Measurements from ENCODE around the gene ANTXR1. TPM values are rescaled to one million over a fixed set of nuclear protein-coding genes. Genes with fewer than 3 reads are reported as not detected.

Gene ANTXR1
- total and polyA plus RNA-seq, 2 of the 8 experiments (the other 6 are each of a cell fraction or from before 2014, with no cell fraction given), result 15.8 to 44.3 TPM

DNA sequence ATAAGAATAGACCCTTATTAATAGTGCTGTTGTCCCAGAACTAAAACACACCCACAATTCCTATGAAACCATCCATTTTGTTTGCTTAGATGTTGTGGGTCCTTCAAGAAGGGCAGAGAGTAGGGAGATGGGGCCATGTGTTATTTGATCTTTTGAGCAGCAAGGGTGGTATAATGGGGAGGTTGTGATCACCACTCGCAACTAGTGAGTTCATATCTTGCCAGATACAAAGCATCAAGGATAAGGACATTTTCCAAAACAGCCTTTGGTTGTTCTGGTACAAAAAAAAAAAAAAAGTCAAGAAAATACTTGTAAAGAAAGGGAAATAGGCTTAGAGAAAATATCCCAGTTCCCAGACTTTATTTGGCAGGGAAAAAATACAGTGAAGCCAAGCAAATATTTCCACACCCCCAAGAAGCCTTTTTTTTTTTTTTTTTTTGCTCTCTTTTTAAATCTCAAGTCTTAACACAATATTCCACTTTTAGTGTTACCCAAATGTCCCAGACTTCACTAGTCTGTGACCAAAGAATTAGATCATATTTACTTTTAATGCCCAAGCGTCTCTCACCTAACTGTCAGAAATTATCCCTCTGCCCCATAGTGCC lies 54.1 kb downstream of the ANTXR1 start:
- 93% methylated on average over 2 of the region's 2 CpGs; no CpG with 5 or more reads in 1 of the 2 experiments for WGBS, 2 experiments (ENCODE audit: extremely low coverage in 1 of 2, insufficient coverage in 1 of 2, insufficient read length in 1 of 2, insufficient replicate concordance in 2 of 2, low coverage in 1 of 2, low lambda C conversion rate in 2 of 2, missing lambda C conversion rate in 1 of 2)
- Histone ChIP-seq H2BK120ac (replicated peaks; ENCODE audit: low read depth, low read length) (no peak overlapping the region), H3K23me2 (ENCODE audit: low read depth, low read length) (no peaks in the 10 kb centered on the region), H3K36me3 (ENCODE audit: control insufficient read depth in 2 of 4, insufficient read depth in 4 of 4, low read length in 3 of 4) (no peaks in the 10 kb centered on the region; a peak in 2 of 8 replicates), H2AFZ (ENCODE audit: low read length) (no peak overlapping the region), H3K79me1 (ENCODE audit: low read depth, low read length) (no peaks in the 10 kb centered on the region; the same call in 1 of the 2 replicates), H3K4me2 (ENCODE audit: insufficient read depth in 1 of 2, low read depth in 2 of 2, low read length in 2 of 2) (no peak overlapping the region), H4K8ac (ENCODE audit: extremely low read depth, insufficient read depth, low read length) (no peak overlapping the region), H3K79me2 (ENCODE audit: control insufficient read depth in 1 of 2, insufficient read depth in 2 of 2, low read length in 2 of 2) (no peaks in the 10 kb centered on the region), H3K4me3 (ENCODE audit: extremely low read depth in 1 of 4, insufficient read depth in 2 of 4, low read depth in 3 of 4, low read length in 4 of 4) (no peak overlapping the region), H3K27ac (ENCODE audit: low read depth, low read length) (no peak overlapping the region), H3K14ac (ENCODE audit: insufficient read length) (no peak overlapping the region), H4K5ac (ENCODE audit: insufficient read length, low read depth, low read length) (no peak overlapping the region), H2BK20ac (ENCODE audit: low read length) (no peak overlapping the region), H2BK5ac (ENCODE audit: low read depth, low read length) (no peak overlapping the region), H4K91ac (replicated peaks; ENCODE audit: insufficient read length, low read length) (no peak overlapping the region), H3K27me3 (replicated peaks in 1 of 4; ENCODE audit: control insufficient read depth in 3 of 4, extremely low read depth in 1 of 4, insufficient read depth in 3 of 4, low read length in 3 of 4) (no peaks in the 10 kb centered on the region), H3K56ac (replicated peaks; ENCODE audit: insufficient read length, low read depth, low read length) (no peak overlapping the region), H3K18ac (ENCODE audit: extremely low read depth, low read length) (no peak overlapping the region), H2BK12ac (ENCODE audit: low read depth, low read length) (no peak overlapping the region), H3K4ac (replicated peaks; ENCODE audit: insufficient read length, low read depth, low read length) (no peak overlapping the region), H2BK15ac (ENCODE audit: low read length) (no peak overlapping the region), H3K9me3 (ENCODE audit: insufficient read depth in 2 of 2, low read depth in 1 of 2, low read length in 1 of 2) (no peaks in the 10 kb centered on the region), H2AK5ac (ENCODE audit: low read depth, low read length) (no peak overlapping the region), H4K20me1 (replicated peaks in 1 of 2; ENCODE audit: control insufficient read depth in 1 of 2, insufficient read depth in 2 of 2, low read length in 2 of 2) (peaks cover 0 to 2% of the 10 kb centered on the region in 2 experiments), H3K23ac (ENCODE audit: insufficient read length) (no peak overlapping the region), H3K4me1 (replicated peaks in 1 of 4; ENCODE audit: control insufficient read depth in 3 of 4, insufficient read depth in 4 of 4, low read length in 3 of 4) (no peaks in the 10 kb centered on the region), H3K9ac (replicated peaks in 1 of 4; ENCODE audit: extremely low read depth in 1 of 4, low read depth in 3 of 4, low read length in 3 of 4) (no peak overlapping the region)
- ChIA-PET POLR2A (ENCODE audit: partially characterized antibody) (no interaction called here), CTCF (ENCODE audit: partially characterized antibody) (no interaction called here)
- DNase-seq (ENCODE audit: low read depth in 1 of 2, low spot score in 2 of 2), result no peak
- no peak for FAIRE-seq
- TF ChIP-seq MAX (IDR thresholded peaks at IDR 0.05) (no peak), POU5F1 (IDR thresholded peaks at IDR 0.05; ENCODE audit: low read depth, low read length) (no peak), JUN (IDR thresholded peaks at IDR 0.05; ENCODE audit: low read depth, low read length) (no peak), ZNF274 (IDR thresholded peaks at IDR 0.05; ENCODE audit: borderline replicate concordance, extremely low read depth, low read length) (no peak), RAD21 (IDR thresholded peaks at IDR 0.05 in 1 of 2, conservative IDR thresholded peaks at IDR 0.05 in 1 of 2; ENCODE audit: low read depth in 2 of 2, low read length in 2 of 2) (no peak), FOSL1 (IDR thresholded peaks at IDR 0.05; ENCODE audit: insufficient read depth, low read depth, low read length) (no peak), JUND (IDR thresholded peaks at IDR 0.05; ENCODE audit: low read length) (no peak), CEBPB (IDR thresholded peaks at IDR 0.05; ENCODE audit: low read depth, low read length) (no peak), BACH1 (IDR thresholded peaks at IDR 0.05; ENCODE audit: low read length) (no peak), PHF8 (conservative IDR thresholded peaks at IDR 0.05; ENCODE audit: low read depth, low read length) (no peak)
- TF ChIP-seq, protein P1, sequence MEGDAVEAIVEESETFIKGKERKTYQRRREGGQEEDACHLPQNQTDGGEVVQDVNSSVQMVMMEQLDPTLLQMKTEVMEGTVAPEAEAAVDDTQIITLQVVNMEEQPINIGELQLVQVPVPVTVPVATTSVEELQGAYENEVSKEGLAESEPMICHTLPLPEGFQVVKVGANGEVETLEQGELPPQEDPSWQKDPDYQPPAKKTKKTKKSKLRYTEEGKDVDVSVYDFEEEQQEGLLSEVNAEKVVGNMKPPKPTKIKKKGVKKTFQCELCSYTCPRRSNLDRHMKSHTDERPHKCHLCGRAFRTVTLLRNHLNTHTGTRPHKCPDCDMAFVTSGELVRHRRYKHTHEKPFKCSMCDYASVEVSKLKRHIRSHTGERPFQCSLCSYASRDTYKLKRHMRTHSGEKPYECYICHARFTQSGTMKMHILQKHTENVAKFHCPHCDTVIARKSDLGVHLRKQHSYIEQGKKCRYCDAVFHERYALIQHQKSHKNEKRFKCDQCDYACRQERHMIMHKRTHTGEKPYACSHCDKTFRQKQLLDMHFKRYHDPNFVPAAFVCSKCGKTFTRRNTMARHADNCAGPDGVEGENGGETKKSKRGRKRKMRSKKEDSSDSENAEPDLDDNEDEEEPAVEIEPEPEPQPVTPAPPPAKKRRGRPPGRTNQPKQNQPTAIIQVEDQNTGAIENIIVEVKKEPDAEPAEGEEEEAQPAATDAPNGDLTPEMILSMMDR (IDR thresholded peaks at IDR 0.05; ENCODE audit: control extremely low read depth in 1 of 3, insufficient read depth in 1 of 3, low read depth in 1 of 3, low read length in 3 of 3), result no peak

Measured in H1 (cell line).